GM12891 (cell line): Measurements from ENCODE around the gene MOCOS.

Experiments
- POLR2A ChIP-seq: IDR thresholded peaks from 2 replicates; pipeline ENCODE4 v1.6.1; 2011; ENCODE audit warnings: low read depth, low read length, control low read depth
- POLR2AphosphoS5 ChIP-seq: IDR thresholded peaks from 2 replicates; pipeline ENCODE4 v1.6.1; 2011; ENCODE audit warnings: low read depth, low read length, control low read depth
- POU2F2 ChIP-seq: IDR thresholded peaks from 2 replicates; pipeline ENCODE4 v1.6.1; 2011; ENCODE audit warnings: low read depth, mild to moderate bottlenecking, control low read depth, low read length, moderate library complexity
- SPI1 ChIP-seq: IDR thresholded peaks from 2 replicates; pipeline ENCODE4 v1.6.1; 2011; ENCODE audit warnings: low read depth, low read length, control low read depth
- TAF1 ChIP-seq: IDR thresholded peaks from 2 replicates; pipeline ENCODE4 v1.6.1; 2011; ENCODE audit warnings: low read depth, low read length, control low read depth

DNA sequence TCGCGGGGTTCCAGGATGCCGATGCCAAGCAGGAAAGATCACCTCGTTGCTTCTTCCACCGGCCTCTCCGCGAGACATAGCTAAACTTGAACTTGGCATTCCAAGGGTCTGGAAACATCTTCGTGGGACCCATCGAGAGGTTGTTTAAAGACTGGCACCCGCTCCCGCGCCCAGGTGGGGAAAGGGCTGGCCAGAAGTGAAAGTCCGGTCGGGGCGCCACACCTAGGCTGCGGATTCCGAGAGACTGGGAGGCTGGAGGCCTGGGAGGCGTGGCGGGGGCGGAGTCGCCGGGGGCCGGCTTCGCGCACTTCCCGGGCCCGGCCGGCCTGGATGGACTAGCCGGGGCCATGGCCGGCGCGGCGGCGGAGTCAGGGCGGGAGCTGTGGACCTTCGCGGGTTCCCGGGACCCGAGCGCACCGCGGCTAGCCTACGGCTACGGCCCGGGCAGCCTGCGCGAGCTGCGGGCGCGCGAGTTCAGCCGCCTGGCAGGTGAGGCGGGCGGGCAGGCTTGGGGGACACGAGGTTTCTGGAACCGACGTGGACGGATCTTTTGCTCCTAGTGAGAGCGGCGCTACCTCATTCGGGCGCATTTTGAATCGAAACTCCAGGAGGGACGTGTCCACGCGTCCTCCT is at the start of gene MOCOS:
- TF ChIP-seq POLR2A = no peak
- TF ChIP-seq POLR2AphosphoS5 = no peak
- no peak for TF ChIP-seq SPI1
- TF ChIP-seq TAF1 = no peak
- TF ChIP-seq POU2F2 = no peak
